Activated T-helper 1 cell treated with Interleukin-2 at 50 U/mL for 16 hours (primary cell): Measurements from ENCODE around the gene NRBP1.
"Not testable (repeated sequence)": the region's sequence is repeated elsewhere in the genome, so short reads cannot be mapped to it uniquely, and the experiment has no call there.

Source experiments
- DNase-seq: peaks from one replicate; pipeline ENCODE4 v3.0.0-alpha.2; 2020; ENCODE audit warnings: low read depth

NRBP1 gene

GRCh38 chr2:27421660-27422250, 6.7 kb upstream of the NRBP1 start:
- no peak for DNase-seq

GRCh38 chr2:27422958-27423357, 5.5 kb upstream of the NRBP1 start:
- DNase-seq: no peak

- not testable (repeated sequence) for DNase-seq
Measured at GRCh38 chr2:27425039-27425438, 3.4 kb upstream of the NRBP1 start.

- DNase-seq: no peak
Measured at GRCh38 chr2:27427863-27428212, 593 bp upstream of the NRBP1 start.

GRCh38 chr2:27428978-27429541, 629 bp downstream of the NRBP1 start:
- peak; percentile 62 for DNase-seq

- no peak for DNase-seq
Measured at GRCh38 chr2:27431395-27431794, 3.0 kb downstream of the NRBP1 start.

GRCh38 chr2:27435628-27436027, 7.2 kb downstream of the NRBP1 start:
- no peak for DNase-seq

GRCh38 chr2:27441226-27441926, 12.9 kb downstream of the NRBP1 start:
- DNase-seq: no peak

GRCh38 chr2:27441958-27442919, 13.8 kb downstream of the NRBP1 start, which contains the start of gene KRTCAP3:
Gene KRTCAP3 (plus strand): TSS chr2:27442381. CDS start chr2:27442413, 32 bp downstream.
- DNase-seq: peak; percentile 58

GRCh38 chr2:27442920-27443282, 14.5 kb downstream of the NRBP1 start:
- no peak for DNase-seq

GRCh38 chr2:27445155-27445554, 16.7 kb downstream of the NRBP1 start:
- DNase-seq: no peak

GRCh38 chr2:27445615-27446014, 17.2 kb downstream of the NRBP1 start:
- DNase-seq: no peak

- DNase-seq: no peak
Measured at GRCh38 chr2:27446057-27446456, 17.6 kb downstream of the NRBP1 start.

- DNase-seq: no peak
Measured at GRCh38 chr2:27448381-27448780, 19.9 kb downstream of the NRBP1 start.

- no peak for DNase-seq
Measured at GRCh38 chr2:27451095-27451494, 22.7 kb downstream of the NRBP1 start.

GRCh38 chr2:27453968-27454367, 25.5 kb downstream of the NRBP1 start:
- DNase-seq: no peak

- DNase-seq: no peak
Measured at GRCh38 chr2:27461118-27461517, 32.7 kb downstream of the NRBP1 start.

GRCh38 chr2:27464443-27464842, 36.0 kb downstream of the NRBP1 start:
- no peak for DNase-seq

- no peak for DNase-seq
Measured at GRCh38 chr2:27471961-27472360, 43.5 kb downstream of the NRBP1 start.

GRCh38 chr2:27485496-27485895, 57.1 kb downstream of the NRBP1 start:
- DNase-seq: no peak

GRCh38 chr2:27489118-27489497, 60.7 kb downstream of the NRBP1 start:
- DNase-seq: no peak
